Hepatocyte (in vitro differentiated cells): Measurements from ENCODE around the gene RPL27A.

Experiments used
- CTCF ChIP-seq: fragments of 200-600 bp; sonication (generic); IDR thresholded peaks from 2 replicates; pipeline ENCODE4 v1.5.1; 2016; ENCODE audit warnings: antibody characterized with exemption, mild to moderate bottlenecking; ENCODE audit not compliant: poor library complexity
- EZH2 ChIP-seq: fragments of 200-600 bp; sonication (generic); IDR thresholded peaks from 2 replicates; pipeline ENCODE4 v1.6.1; 2016; ENCODE audit warnings: antibody characterized with exemption, mild to moderate bottlenecking, borderline replicate concordance
- EZH2phosphoT487 ChIP-seq: fragments of 200-600 bp; sonication (generic); IDR thresholded peaks from one replicate; pipeline ENCODE4 v1.6.1; 2018; ENCODE audit warnings: antibody characterized with exemption, mild to moderate bottlenecking, low read depth, moderate library complexity; ENCODE audit not compliant: unreplicated experiment, severe bottlenecking

- TF ChIP-seq CTCF = no peak
- no peak for TF ChIP-seq EZH2
- TF ChIP-seq EZH2phosphoT487 = no peak
Observed at GRCh38 chr11:8719721-8720120, 37.1 kb downstream of the RPL27A start.
